HepG2 (cell line): ENCODE measurements around the gene DBN1. TPM values are rescaled to one million over a fixed set of nuclear protein-coding genes. Genes with fewer than 3 reads are reported as not detected.
A peak's percentile ranks its signal among the peaks of the same experiment; 100 is the strongest.

ENCODE experiments used
- FOXK2 ChIP-seq: fragments of 450-650 bp; IDR thresholded peaks from 2 replicates; pipeline ENCODE4 v1.6.1; 2016
- HBP1 ChIP-seq: IDR thresholded peaks from 2 replicates; pipeline ENCODE4 v1.6.1; 2016; ENCODE audit warnings: low read depth, control low read depth
- JUND ChIP-seq: sonication (generic); formaldehyde crosslinking; IDR thresholded peaks from 2 replicates; pipeline ENCODE4 v1.8.0; 2022; ENCODE audit warnings: mild to moderate bottlenecking, missing genetic modification reagents
- MAZ ChIP-seq, 2 experiments: sonication (generic) in 1 of 2; formaldehyde crosslinking in 1 of 2; IDR thresholded peaks; 2 replicates each; pipeline versions ENCODE4 v1.5.0 to v1.6.1; 2012 to 2020; ENCODE audit warnings: low read depth in 2 of 2, mild to moderate bottlenecking in 2 of 2, borderline replicate concordance in 1 of 2, improper control_type of control experiment in 1 of 2, low read length in 1 of 2, missing genetic modification reagents in 1 of 2, moderate library complexity in 1 of 2
- MLLT10 ChIP-seq: sonication (generic); formaldehyde crosslinking; IDR thresholded peaks from 2 replicates; pipeline ENCODE4 v1.4.0; 2020; ENCODE audit warnings: missing genetic modification reagents
- NFRKB ChIP-seq: fragments of 450-650 bp; IDR thresholded peaks from 2 replicates; pipeline ENCODE4 v1.6.1; 2017
- NPAS2 ChIP-seq: sonication (generic); formaldehyde crosslinking; IDR thresholded peaks from 2 replicates; pipeline ENCODE4 v1.8.0; 2022; ENCODE audit warnings: mild to moderate bottlenecking, missing genetic modification reagents, borderline replicate concordance
- RBFOX2 ChIP-seq: fragments of 200-400 bp; formaldehyde crosslinking; IDR thresholded peaks from 2 replicates; pipeline ENCODE4 v1.6.1; 2017; ENCODE audit warnings: low read depth, mild to moderate bottlenecking, low read length
- SAP130 ChIP-seq: IDR thresholded peaks from 2 replicates; pipeline ENCODE4 v1.6.1; 2016; ENCODE audit warnings: low read depth
- SNAI1 ChIP-seq: sonication (generic); formaldehyde crosslinking; IDR thresholded peaks from 2 replicates; pipeline ENCODE4 v1.5.0; 2020; ENCODE audit warnings: mild to moderate bottlenecking, missing genetic modification reagents, borderline replicate concordance
- ZFP91 ChIP-seq: sonication (generic); formaldehyde crosslinking; IDR thresholded peaks from 2 replicates; pipeline ENCODE4 v1.9.0; 2022; ENCODE audit warnings: missing genetic modification reagents, mild to moderate bottlenecking, borderline replicate concordance
- ZMAT3 ChIP-seq: sonication (generic); formaldehyde crosslinking; conservative IDR thresholded peaks from 2 replicates; pipeline ENCODE4 v1.7.0; 2021; ENCODE audit warnings: missing genetic modification reagents
- ZNF230 ChIP-seq: sonication (generic); formaldehyde crosslinking; IDR thresholded peaks from 2 replicates; pipeline ENCODE4 v1.4.0; 2020; ENCODE audit warnings: mild to moderate bottlenecking, missing genetic modification reagents
- ZNF263 ChIP-seq: sonication (generic); formaldehyde crosslinking; IDR thresholded peaks from 2 replicates; pipeline ENCODE4 v1.4.0; 2020; ENCODE audit warnings: missing genetic modification reagents
- ZNF318 ChIP-seq: sonication (generic); formaldehyde crosslinking; IDR thresholded peaks from 2 replicates; pipeline ENCODE4 v1.4.0; 2020; ENCODE audit warnings: mild to moderate bottlenecking, missing genetic modification reagents
- ZNF34 ChIP-seq: sonication (generic); formaldehyde crosslinking; IDR thresholded peaks from 2 replicates; pipeline ENCODE4 v1.4.0; 2020; ENCODE audit warnings: mild to moderate bottlenecking, missing genetic modification reagents, borderline replicate concordance
- ZNF446 ChIP-seq: sonication (generic); formaldehyde crosslinking; IDR thresholded peaks from 2 replicates; pipeline ENCODE4 v1.5.0; 2020; ENCODE audit warnings: mild to moderate bottlenecking, missing genetic modification reagents
- polyA plus RNA-seq, 8 experiments: library from polyadenylated mRNA; depleted of rRNA in 3 of 8; stranded (reverse) in 7 of 8; unstranded in 1 of 8; fragments of >200 nt; fragmentation: Illumina TruSeq in 4 of 8; extraction: Trizol in 4 of 8; gene quantifications; 2 replicates each; pipeline versions ENCODE4 v1.2.1 to v1.2.3, GENCODE V29; 2011 to 2016; ENCODE audit warnings: low read depth in 4 of 8, missing spikeins in 1 of 8, mixed read lengths in 1 of 8; ENCODE audit not compliant: insufficient read depth in 1 of 8
- total RNA-seq, 5 experiments: library from RNA; depleted of rRNA; stranded (reverse); fragments of >200 nt; fragmentation: Illumina TruSeq; extraction: Trizol; gene quantifications; 2 replicates each; pipeline ENCODE4 v1.2.3, GENCODE V29; 2016; ENCODE audit warnings: low read depth in 1 of 5

The DBN1 gene
- total and polyA plus RNA-seq, 2 of the 13 experiments (the other 11 are each of a cell fraction or from before 2014, with no cell fraction given), result 27.0 to 37.3 TPM

- TF ChIP-seq ZNF318 (CRISPR knock-in tag) (peak; percentile 51; the same call in 1 of the 2 replicates), ZNF446 (peak; percentile 94), ZNF34 (CRISPR knock-in tag) (peak; percentile 63; the same call in 1 of the 2 replicates), SNAI1 (peak; percentile 72; the same call in 1 of the 2 replicates), FOXK2 (no peak), NPAS2 (no peak), MAZ (IDR thresholded peaks at IDR 0.05; ENCODE audit: borderline replicate concordance, low read depth, low read length) (no peak; the same call in 1 of the 2 replicates), MAZ (CRISPR knock-in tag; IDR thresholded peaks at IDR 0.05; ENCODE audit: low read depth) (peak; percentile 71; the same call in 1 of the 2 replicates), NFRKB (no peak), SAP130 (CRISPR knock-in tag) (peak; percentile 87), ZFP91 (CRISPR knock-in tag) (0 out of 2 replicates have a peak, but pooled peaks have one; percentile 83), HBP1 (CRISPR knock-in tag) (peak; percentile 72; the same call in 1 of the 2 replicates), RBFOX2 (peak; percentile 82), ZNF230 (peak; percentile 87; the same call in 1 of the 2 replicates), ZMAT3 (CRISPR knock-in tag) (0 out of 2 replicates have a peak, but pooled peaks have one; percentile 31), ZNF263 (CRISPR knock-in tag) (no peak), MLLT10 (CRISPR knock-in tag) (no peak), JUND (no peak)
These were observed 18.3 kb downstream of the DBN1 start (continued) for GRCh38 chr5:177455036-177455660.
